DOHH2 (cell line): ENCODE measurements around the gene FBRSL1.

Source experiments
- H3F3A ChIP-seq: fragments of 200-600 bp; sonication (generic), shearing (Covaris generic); 2 replicates; pipeline ENCODE4 v1.6.0; 2016; ENCODE audit warnings: antibody characterized with exemption, mild to moderate bottlenecking; ENCODE audit not compliant: control insufficient read depth, insufficient read depth
- H3K27ac ChIP-seq: fragments of 200-600 bp; sonication (generic); 2 replicates; pipeline ENCODE4 v1.5.1; 2014; ENCODE audit warnings: low read depth, mild to moderate bottlenecking, low read length, moderate library complexity
- H3K27me3 ChIP-seq: fragments of 200-600 bp; sonication (generic); 2 replicates; pipeline ENCODE4 v1.6.1; 2014; ENCODE audit warnings: mild to moderate bottlenecking, low read length, mixed read lengths; ENCODE audit not compliant: control insufficient read depth
- H3K36me3 ChIP-seq: fragments of 200-600 bp; sonication (generic); 2 replicates; pipeline ENCODE4 v1.6.1; 2014; ENCODE audit warnings: mild to moderate bottlenecking, low read length, moderate library complexity, mixed read lengths; ENCODE audit not compliant: control insufficient read depth
- H3K4me1 ChIP-seq: fragments of 200-600 bp; sonication (generic); 2 replicates; pipeline ENCODE4 v1.6.1; 2014; ENCODE audit warnings: mild to moderate bottlenecking, low read length, mixed read lengths; ENCODE audit not compliant: control insufficient read depth
- H3K4me2 ChIP-seq: fragments of 200-600 bp; sonication (generic); 2 replicates; pipeline ENCODE4 v1.6.0; 2014; ENCODE audit warnings: mild to moderate bottlenecking, low read length, moderate library complexity
- H3K4me3 ChIP-seq: fragments of 200-600 bp; sonication (generic); 2 replicates; pipeline ENCODE4 v1.5.1; 2014; ENCODE audit warnings: mild to moderate bottlenecking, low read length, mixed read lengths
- H3K79me2 ChIP-seq: fragments of 200-600 bp; sonication (generic); 2 replicates; pipeline ENCODE4 v1.6.1; 2014; ENCODE audit warnings: mild to moderate bottlenecking, low read length, mixed read lengths; ENCODE audit not compliant: control insufficient read depth
- H3K9me2 ChIP-seq: fragments of 200-600 bp; sonication (generic); replicated peaks from 2 replicates; pipeline ENCODE4 v1.6.1; 2014; ENCODE audit warnings: mild to moderate bottlenecking, low read length, mixed read lengths; ENCODE audit not compliant: control insufficient read depth
- H3K9me3 ChIP-seq: fragments of 200-600 bp; sonication (generic); 2 replicates; pipeline ENCODE4 v1.6.1; 2014; ENCODE audit warnings: antibody characterized with exemption, low read length, mixed read lengths; ENCODE audit not compliant: control insufficient read depth, insufficient read depth
- H4K20me1 ChIP-seq: fragments of 200-600 bp; sonication (generic); 2 replicates; pipeline ENCODE4 v1.6.0; 2014; ENCODE audit warnings: low read depth, mild to moderate bottlenecking, antibody characterized with exemption, low read length, moderate library complexity; ENCODE audit not compliant: control insufficient read depth, insufficient read depth
- CTCF ChIP-seq: fragments of 200-600 bp; sonication (generic); IDR thresholded peaks from one replicate; pipeline ENCODE4 v1.5.1; 2014; ENCODE audit warnings: antibody characterized with exemption, mild to moderate bottlenecking, low read depth, low read length; ENCODE audit not compliant: poor library complexity, severe bottlenecking
- EZH2phosphoT487 ChIP-seq: fragments of 200-600 bp; sonication (generic); IDR thresholded peaks from 2 replicates; pipeline ENCODE4 v1.6.1; 2017; ENCODE audit warnings: borderline replicate concordance, mild to moderate bottlenecking, antibody characterized with exemption, low read length, moderate library complexity, mixed read lengths

Gene FBRSL1

GRCh38 chr12:132511516-132512196 lies 21.7 kb downstream of the FBRSL1 start:
- H3K9me2 ChIP-seq: no peaks in the 10 kb centered on the region
- H4K20me1 ChIP-seq: peaks cover 5% of the 10 kb centered on the region; the same call in 1 of the 2 replicates
- H3K4me1 ChIP-seq: peaks cover 7% of the 10 kb centered on the region
- H3K9me3 ChIP-seq: no peaks in the 10 kb centered on the region
- TF ChIP-seq CTCF: no peak
- TF ChIP-seq EZH2phosphoT487: no peak
- no peaks in the 10 kb centered on the region for H3K27me3 ChIP-seq
- H3K4me2 ChIP-seq: no peak overlapping the region
- H3K27ac ChIP-seq: no peak overlapping the region
- no peaks in the 10 kb centered on the region for H3F3A ChIP-seq
- peaks cover 12% of the 10 kb centered on the region for H3K79me2 ChIP-seq
- H3K4me3 ChIP-seq: no peak overlapping the region
- H3K36me3 ChIP-seq: peaks cover 3% of the 10 kb centered on the region; the same call in 1 of the 2 replicates

GRCh38 chr12:132512197-132513069 lies 22.5 kb downstream of the FBRSL1 start:
- TF ChIP-seq CTCF: no peak
- no peaks in the 10 kb centered on the region for H3F3A ChIP-seq
- H3K4me3 ChIP-seq: no peak overlapping the region
- H3K4me1 ChIP-seq: no peaks in the 10 kb centered on the region
- peaks cover 4% of the 10 kb centered on the region for H3K79me2 ChIP-seq
- no peak overlapping the region for H3K27ac ChIP-seq
- no peaks in the 10 kb centered on the region for H3K9me3 ChIP-seq
- H3K4me2 ChIP-seq: no peak overlapping the region
- no peaks in the 10 kb centered on the region for H3K27me3 ChIP-seq
- H3K9me2 ChIP-seq: no peaks in the 10 kb centered on the region
- H4K20me1 ChIP-seq: peaks cover under 1% of the 10 kb centered on the region; the same call in 1 of the 2 replicates
- H3K36me3 ChIP-seq: peaks cover 3% of the 10 kb centered on the region; the same call in 1 of the 2 replicates

GRCh38 chr12:132513070-132513398 lies 23.1 kb downstream of the FBRSL1 start:
- Histone ChIP-seq H3K27ac (no peak overlapping the region), H3K36me3 (peaks cover 3% of the 10 kb centered on the region; the same call in 1 of the 2 replicates), H3K9me2 (no peaks in the 10 kb centered on the region), H4K20me1 (no peaks in the 10 kb centered on the region), H3K9me3 (no peaks in the 10 kb centered on the region; the same call in 1 of the 2 replicates), H3K4me2 (no peak overlapping the region), H3F3A (no peaks in the 10 kb centered on the region), H3K79me2 (no peaks in the 10 kb centered on the region), H3K4me3 (no peak overlapping the region), H3K27me3 (no peaks in the 10 kb centered on the region), H3K4me1 (no peaks in the 10 kb centered on the region)
- TF ChIP-seq CTCF (no peak), EZH2phosphoT487 (no peak)
